Stimulated activated CD8-positive, alpha-beta memory T cell treated with anti-CD3 and anti-CD28 coated beads, Interleukin-4, amount 100 ng/mL, for 1 hour (primary cell): ENCODE measurements around the gene ARID5B.

ENCODE experiments used
- DNase-seq, 2 donors: peaks; one replicate each; pipeline ENCODE4 v3.0.0-alpha.2; 2020; ENCODE audit warnings: low read depth in 2 of 2, low spot score in 1 of 2

Gene ARID5B

DNA sequence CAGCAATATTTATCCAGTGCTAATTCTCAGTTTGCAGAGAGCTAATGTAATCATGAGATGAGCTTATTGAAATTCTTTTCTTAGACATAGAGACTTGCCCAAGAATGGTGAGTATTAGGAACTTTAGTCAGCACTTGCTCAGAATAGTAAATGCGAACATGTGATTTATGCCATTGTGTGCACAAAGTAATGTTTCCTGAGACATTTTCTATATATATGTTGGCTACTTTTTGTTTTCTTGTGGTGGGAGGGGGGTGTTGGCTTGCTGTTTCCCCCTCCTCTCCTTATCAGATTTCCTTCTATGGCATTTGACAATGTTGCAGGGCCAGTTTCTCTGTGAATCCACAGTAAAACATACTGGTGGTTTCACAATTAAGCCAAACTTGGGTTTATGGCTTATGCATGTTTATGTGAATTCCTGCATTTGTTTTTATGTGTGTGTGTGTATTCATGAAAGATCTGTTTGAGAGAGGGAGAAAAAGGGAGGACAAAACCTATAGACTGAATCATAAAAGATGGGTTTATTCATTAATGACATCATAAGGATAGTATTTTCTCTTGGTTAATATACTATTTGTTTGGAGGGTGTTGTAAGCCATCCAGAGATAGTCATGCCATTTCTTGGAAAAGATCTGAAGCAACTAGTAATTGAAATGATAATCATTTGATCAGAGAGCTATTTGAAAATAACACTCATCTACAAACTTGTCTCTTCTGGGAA is 36.3 kb downstream of the ARID5B start:
- no peak for DNase-seq

GRCh38 chr10:61939902-61940301 is 38.4 kb downstream of the ARID5B start:
- DNase-seq: no peak

DNA sequence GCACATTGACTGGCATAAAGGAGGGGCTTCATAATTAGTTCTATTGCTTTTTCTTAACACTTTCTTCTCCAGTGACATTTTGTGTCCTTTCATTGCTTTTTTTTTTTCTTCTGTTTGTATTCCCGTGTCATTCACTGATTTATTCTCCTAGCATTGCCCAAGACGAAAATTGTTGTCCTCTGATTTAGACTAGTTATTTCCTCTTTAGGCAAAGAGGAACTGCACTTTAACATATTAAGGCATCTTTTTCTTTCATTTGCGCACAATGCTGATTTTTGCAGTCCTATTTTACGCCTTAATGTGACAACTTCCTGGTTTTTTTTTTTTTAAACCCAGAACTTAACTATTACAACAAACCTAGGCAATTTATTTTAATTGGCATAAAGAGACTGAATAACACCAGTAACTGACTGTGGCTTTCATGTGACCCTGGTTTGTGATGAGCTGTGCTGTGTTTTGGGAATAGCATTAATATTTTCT is 39.7 kb downstream of the ARID5B start:
- DNase-seq: no peak

GRCh38 chr10:61942604-61943461 is 41.3 kb downstream of the ARID5B start:
- no peak for DNase-seq

GRCh38 chr10:61943674-61944378 is 42.3 kb downstream of the ARID5B start:
- DNase-seq: no peak

GRCh38 chr10:61944410-61945147 is 43.1 kb downstream of the ARID5B start:
- DNase-seq: no peak

GRCh38 chr10:61949687-61950086 is 48.2 kb downstream of the ARID5B start:
- DNase-seq: no peak

- no peak for DNase-seq
Observed at GRCh38 chr10:61950449-61951143, 49.1 kb downstream of the ARID5B start.

DNA sequence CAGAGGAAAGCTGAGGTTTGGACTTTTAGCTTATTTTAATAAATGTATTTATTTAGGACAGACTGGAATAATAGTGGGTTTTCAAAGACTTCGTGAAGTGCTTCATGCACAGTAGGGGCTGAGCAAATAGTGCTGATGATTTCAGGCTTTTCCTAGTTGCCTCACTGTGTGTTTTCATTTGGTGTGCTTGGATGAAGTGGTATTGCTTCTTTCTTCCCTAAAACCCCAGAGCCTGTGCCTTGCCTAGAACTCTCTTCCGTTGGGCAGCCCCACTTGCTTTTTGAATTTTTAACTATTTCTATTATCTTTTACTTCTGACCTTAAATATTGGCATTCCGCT is 49.6 kb downstream of the ARID5B start:
- DNase-seq: no peak

DNA sequence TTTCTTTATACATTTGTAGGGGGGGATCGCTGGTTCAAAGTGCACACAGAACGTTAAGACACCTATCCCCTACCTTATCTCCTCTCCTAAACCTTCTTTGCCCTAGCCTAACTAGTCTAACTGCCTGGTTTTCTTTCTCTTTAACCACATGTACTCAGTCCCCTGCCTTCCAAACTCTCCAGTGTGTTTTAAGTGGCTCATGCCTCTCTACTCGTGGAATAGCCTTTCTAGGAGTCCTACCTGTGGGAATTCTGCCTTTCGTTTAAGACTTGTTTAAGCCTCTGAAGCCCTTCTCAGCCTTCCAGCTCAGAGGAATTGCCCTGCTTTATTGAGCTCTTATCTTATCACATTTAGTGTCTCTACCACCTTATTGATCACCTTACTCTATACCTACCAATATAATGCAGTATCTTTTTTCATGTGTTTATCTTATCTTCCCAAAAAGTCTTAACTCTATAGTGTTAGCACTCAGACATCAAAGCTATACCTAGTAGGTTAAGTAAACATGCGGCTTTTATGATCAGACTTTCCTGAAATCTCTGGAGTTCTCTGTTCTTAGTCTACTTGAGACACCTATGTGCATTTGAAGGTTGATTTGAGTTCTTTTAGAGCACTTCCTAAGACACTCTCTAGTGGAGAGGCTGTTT is 50.7 kb downstream of the ARID5B start:
- DNase-seq: no peak

GRCh38 chr10:61953183-61953582 is 51.7 kb downstream of the ARID5B start:
- DNase-seq: no peak

DNA sequence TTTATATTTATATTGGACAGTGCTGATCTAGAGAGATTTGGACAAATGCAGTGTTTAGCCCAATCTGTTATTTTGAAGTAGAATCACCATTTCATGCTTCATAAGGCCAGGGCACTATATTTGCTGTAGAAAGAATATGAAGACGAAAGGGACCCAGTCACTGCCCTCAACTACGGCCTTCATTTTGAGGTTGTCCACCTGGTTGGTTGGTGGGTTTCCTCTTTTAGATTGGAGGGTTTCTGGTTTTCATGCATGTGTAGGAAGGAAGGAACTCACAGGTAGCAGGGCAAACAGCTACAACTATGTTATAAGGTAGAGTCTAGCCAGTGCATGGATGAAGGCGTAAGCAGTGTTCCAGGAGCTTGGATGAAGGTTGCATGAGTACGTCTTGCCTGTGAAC is 56.3 kb downstream of the ARID5B start:
- DNase-seq: no peak

- no peak for DNase-seq
Observed at GRCh38 chr10:61958311-61958710, 56.8 kb downstream of the ARID5B start.

DNA sequence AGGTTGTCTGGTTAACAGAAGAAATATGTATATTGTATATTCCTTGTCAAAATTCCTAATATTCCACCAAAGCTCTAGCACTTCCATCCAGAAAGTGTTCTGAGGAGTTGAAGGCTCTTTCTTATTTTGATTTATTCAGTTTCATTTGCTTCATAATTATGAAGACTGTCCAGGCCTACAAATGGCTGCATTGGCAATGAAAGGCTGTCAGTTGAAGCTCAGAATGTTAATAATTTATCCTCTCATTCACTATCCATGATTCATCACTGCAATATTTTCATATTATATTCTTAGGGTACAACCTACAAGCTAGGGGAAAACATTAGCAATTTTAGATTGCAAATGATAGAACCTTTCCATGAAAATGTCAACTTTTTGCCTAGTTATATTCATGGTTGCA is 57.3 kb downstream of the ARID5B start:
- no peak for DNase-seq

DNA sequence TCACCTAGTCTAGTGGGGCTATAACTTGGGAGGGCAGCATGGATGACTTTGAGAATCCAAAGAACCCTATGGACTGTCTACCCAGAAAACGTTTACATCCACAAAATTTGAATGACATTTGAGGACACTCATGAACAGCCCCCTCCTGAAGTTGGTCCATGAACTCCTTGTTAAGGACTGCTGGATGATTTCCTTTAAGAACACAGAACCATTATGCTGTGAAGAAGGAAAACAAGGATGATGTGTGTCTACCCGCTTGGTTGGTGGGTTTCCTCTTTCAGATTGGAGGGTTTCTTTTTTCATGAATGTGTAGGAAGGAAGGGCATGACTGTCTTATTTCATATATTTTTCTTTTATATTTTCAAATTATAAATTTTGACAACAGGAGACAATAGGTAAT is 58.3 kb downstream of the ARID5B start:
- no peak for DNase-seq

GRCh38 chr10:61960396-61961120 is 59.1 kb downstream of the ARID5B start:
- DNase-seq: no peak

DNA sequence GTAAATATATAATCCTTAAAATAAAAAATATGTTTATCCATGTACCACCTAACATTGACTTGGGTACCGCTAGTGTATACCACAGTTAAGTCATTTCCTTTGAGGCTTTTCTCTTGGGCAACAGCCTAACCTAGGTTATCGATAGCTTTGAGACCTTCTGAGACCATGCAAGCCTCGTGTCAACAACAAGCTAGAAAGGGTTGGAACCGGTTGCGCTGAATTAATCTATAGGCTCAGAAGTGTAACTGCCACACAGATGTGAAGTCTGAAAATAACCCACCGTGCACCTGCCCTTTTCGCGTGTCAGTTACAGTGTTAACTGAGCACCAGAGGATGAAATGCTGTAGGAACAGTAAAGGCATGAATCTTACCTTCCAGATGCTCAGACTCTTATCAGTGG is 59.8 kb downstream of the ARID5B start:
- no peak for DNase-seq

DNA sequence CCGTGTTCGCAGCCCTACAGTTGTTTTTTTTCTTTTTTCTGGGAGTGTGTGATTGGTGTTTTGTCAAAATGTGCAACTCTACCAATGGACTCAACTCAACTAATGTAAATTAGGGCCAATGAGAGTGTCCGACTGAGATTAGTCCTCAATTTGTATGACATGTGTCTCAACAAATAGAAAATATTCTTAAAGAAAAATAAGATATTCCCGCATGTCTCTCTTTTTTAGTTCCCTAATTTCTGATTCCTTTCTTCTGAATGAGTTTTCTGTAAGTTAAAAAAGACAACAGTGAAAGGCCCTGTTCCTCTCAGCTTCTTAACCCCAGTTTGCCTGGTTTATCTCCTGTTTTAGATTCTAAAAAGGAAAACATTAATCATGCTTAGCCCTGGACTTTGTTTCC is 61.5 kb downstream of the ARID5B start:
- DNase-seq: no peak

DNA sequence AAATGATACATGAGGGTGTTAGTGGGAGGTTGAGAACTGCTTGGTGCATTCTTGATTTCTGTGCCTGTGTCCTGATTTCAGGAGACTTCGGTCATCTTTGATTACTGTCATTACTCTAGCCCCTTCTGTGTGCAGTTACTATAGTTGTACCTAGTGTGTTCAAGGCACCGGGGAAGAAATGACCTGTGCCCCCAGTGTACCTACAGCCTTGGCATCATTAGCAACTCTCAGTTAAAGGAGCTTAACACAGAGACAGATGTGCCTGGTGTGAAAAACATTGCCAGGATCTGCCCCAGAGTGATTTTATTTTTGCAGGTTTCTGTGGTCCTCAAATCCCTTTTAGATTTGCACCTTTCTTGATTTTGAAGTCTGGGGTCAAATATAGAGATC is 62.2 kb downstream of the ARID5B start:
- no peak for DNase-seq
